Lung (tissue), 12 donors: ENCODE data around the gene TSPAN14. TPM values are rescaled to one million over a fixed set of nuclear protein-coding genes. Genes with fewer than 3 reads are reported as not detected.

Experiments
- ATAC-seq: fragments of 200-7000 bp; cut with Tn5 transposase; one replicate; pipeline ENCODE4 v1.9.1; 2020; ENCODE audit warnings: moderate number of reproducible peaks; ENCODE audit not compliant: insufficient read depth, low FRiP score
- DNase-seq, 3 donors: peaks; one replicate each; pipeline ENCODE4 v3.0.0-alpha.2; 2013 to 2017
- H3K27ac ChIP-seq, 2 donors: one replicate each; pipeline ENCODE4 v1.5.1; 2013; ENCODE audit warnings: mild to moderate bottlenecking in 2 of 2, moderate library complexity in 2 of 2, control low read depth in 1 of 2, inconsistent platforms in 1 of 2, low read depth in 1 of 2, low read length in 1 of 2
- H3K27me3 ChIP-seq, 3 donors: one replicate each; pipeline ENCODE4 v1.5.1; 2013; ENCODE audit warnings: low read length in 2 of 3; ENCODE audit not compliant: control insufficient read depth in 3 of 3, insufficient read depth in 3 of 3
- H3K36me3 ChIP-seq, 4 donors: one replicate each; pipeline ENCODE4 v1.5.1; 2013; ENCODE audit warnings: low read length in 4 of 4, mild to moderate bottlenecking in 1 of 4, moderate library complexity in 1 of 4; ENCODE audit not compliant: control insufficient read depth in 4 of 4, insufficient read depth in 4 of 4
- H3K4me1 ChIP-seq, 5 donors: one replicate each; pipeline ENCODE4 v1.5.1; 2013; ENCODE audit warnings: low read length in 5 of 5, mild to moderate bottlenecking in 2 of 5, moderate library complexity in 1 of 5; ENCODE audit not compliant: control insufficient read depth in 5 of 5, insufficient read depth in 5 of 5
- H3K4me3 ChIP-seq: one replicate; pipeline ENCODE4 v1.5.1; 2013; ENCODE audit warnings: mild to moderate bottlenecking, control low read depth, moderate library complexity
- H3K9ac ChIP-seq, 2 donors: one replicate each; pipeline ENCODE4 v1.5.1; 2013; ENCODE audit warnings: low read length in 2 of 2, control low read depth in 1 of 2; ENCODE audit not compliant: insufficient read depth in 1 of 2
- H3K9me3 ChIP-seq, 4 donors: one replicate each; pipeline ENCODE4 v1.5.1; 2013; ENCODE audit warnings: low read length in 3 of 4, mild to moderate bottlenecking in 1 of 4, moderate library complexity in 1 of 4; ENCODE audit not compliant: control insufficient read depth in 4 of 4, insufficient read depth in 3 of 4
- WGBS, 2 donors: extraction: QIAGEN DNeasy Blood & Tissue Kit; methylation state at CpG; one replicate each; pipeline ENCODE4 v1.1.7; 2013; 5-methylcytosine and 5-hydroxymethylcytosine counted together
- polyA plus RNA-seq, 2 donors: library from polyadenylated mRNA; stranded (reverse); fragments of 200-250 nt; gene quantifications; one replicate each; pipeline ENCODE4 v1.2.1, GENCODE V29; 2013
- total RNA-seq, 2 donors: library from RNA; depleted of rRNA in 1 of 2; stranded (reverse); fragments of >200 nt in 1 of 2; gene quantifications; one replicate each; pipeline ENCODE4 v1.2.1, GENCODE V29; 2014 to 2021
- TF ChIP-seq, protein P1 (sequence below): IDR thresholded peaks from 2 replicates; pipeline ENCODE4 v1.5.1; 2012; ENCODE audit warnings: mild to moderate bottlenecking; ENCODE audit errors: control extremely low read depth, extremely low read depth
- donor health status: control.
- donor health status: control.
- donor health status: Bipolar disorder and iron deficiency.
- donor health status: healthy.
- donor health status: DM: yes; HTN: yes; CAD: no.

TSPAN14 gene
- total and polyA plus RNA-seq, 4 donors, result 40.9 to 187 (median 116) TPM

DNA sequence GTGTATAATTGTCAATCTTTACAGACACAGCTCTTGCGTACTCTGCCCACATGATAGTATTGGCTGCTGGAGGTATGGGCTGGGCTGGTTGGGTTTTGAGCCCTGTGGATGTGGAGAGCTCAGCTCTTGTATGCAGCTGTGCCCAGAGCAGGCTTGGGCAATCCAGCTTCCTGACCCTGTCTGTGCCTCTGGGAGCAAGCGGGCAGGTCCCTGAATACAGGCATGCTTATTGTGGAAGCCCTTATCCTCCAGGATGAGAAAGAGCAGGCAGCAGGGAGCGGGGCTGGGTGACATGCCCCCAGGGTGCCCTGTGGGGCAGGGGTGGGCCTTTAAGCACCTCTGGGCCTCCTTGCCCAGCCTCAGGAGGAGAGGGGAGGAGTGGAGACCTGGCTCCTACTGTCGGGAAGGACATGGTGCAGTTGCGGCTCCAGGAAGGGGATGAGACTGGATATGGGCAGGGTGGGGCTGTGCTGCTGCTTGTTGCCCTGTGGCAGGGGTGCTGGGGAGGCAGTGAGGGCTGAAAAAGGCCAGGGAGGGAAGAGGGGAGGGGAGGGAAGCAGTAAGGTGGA is 50.9 kb downstream of the TSPAN14 start:
- 66 to 72% methylated on average over 5 of the region's 5 CpGs for WGBS, 2 donors
- H3K9ac ChIP-seq, result no peak overlapping the region
- H3K4me1 ChIP-seq, result peaks cover 4 to 60% (median 14%) of the 10 kb centered on the region in 5 donors
- peaks cover 0 to 27% (median 7%) of the 10 kb centered on the region in 4 donors for H3K36me3 ChIP-seq
- DNase-seq (no peak), ATAC-seq (no peak)
- TF ChIP-seq, protein P1, sequence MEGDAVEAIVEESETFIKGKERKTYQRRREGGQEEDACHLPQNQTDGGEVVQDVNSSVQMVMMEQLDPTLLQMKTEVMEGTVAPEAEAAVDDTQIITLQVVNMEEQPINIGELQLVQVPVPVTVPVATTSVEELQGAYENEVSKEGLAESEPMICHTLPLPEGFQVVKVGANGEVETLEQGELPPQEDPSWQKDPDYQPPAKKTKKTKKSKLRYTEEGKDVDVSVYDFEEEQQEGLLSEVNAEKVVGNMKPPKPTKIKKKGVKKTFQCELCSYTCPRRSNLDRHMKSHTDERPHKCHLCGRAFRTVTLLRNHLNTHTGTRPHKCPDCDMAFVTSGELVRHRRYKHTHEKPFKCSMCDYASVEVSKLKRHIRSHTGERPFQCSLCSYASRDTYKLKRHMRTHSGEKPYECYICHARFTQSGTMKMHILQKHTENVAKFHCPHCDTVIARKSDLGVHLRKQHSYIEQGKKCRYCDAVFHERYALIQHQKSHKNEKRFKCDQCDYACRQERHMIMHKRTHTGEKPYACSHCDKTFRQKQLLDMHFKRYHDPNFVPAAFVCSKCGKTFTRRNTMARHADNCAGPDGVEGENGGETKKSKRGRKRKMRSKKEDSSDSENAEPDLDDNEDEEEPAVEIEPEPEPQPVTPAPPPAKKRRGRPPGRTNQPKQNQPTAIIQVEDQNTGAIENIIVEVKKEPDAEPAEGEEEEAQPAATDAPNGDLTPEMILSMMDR, result no peak
- H3K27ac ChIP-seq, result peak overlapping the region; percentile 40 to 86
- H3K9me3 ChIP-seq, result no peaks in the 10 kb centered on the region
- no peak overlapping the region for H3K4me3 ChIP-seq
- no peaks in the 10 kb centered on the region for H3K27me3 ChIP-seq

DNA sequence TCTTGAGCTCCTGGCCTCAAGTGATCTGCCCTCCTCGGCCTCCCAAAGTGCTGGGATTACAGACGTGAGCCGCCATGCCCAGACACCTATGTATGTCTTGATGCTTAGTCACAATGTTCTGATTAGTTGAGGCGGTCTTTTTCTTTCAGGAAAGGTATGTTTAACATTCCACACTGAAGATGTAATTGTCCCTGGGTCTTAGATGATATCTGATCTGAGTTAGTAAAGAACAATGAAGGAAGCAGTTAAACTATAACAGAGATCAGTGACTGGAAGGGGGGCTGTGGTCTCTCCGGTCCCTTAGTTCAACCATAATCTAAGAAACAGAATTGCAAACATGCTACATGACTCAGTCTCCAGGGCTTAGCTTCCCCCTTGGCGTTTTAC is 52.1 kb downstream of the TSPAN14 start:
- Histone ChIP-seq H3K36me3 (peaks cover 0 to 29% (median 9%) of the 10 kb centered on the region in 4 donors), H3K4me1 (peaks cover 0 to 55% (median 14%) of the 10 kb centered on the region in 5 donors), H3K27me3 (no peaks in the 10 kb centered on the region), H3K9ac (no peak overlapping the region), H3K27ac (peak overlapping the region; percentile 24 to 86), H3K4me3 (no peak overlapping the region), H3K9me3 (no peaks in the 10 kb centered on the region)
- ATAC-seq, result no peak
- TF ChIP-seq, protein P1, result no peak
- 60 to 76% methylated on average over 6 of the region's 6 CpGs for WGBS, 2 donors
- DNase-seq, result no peak

DNA sequence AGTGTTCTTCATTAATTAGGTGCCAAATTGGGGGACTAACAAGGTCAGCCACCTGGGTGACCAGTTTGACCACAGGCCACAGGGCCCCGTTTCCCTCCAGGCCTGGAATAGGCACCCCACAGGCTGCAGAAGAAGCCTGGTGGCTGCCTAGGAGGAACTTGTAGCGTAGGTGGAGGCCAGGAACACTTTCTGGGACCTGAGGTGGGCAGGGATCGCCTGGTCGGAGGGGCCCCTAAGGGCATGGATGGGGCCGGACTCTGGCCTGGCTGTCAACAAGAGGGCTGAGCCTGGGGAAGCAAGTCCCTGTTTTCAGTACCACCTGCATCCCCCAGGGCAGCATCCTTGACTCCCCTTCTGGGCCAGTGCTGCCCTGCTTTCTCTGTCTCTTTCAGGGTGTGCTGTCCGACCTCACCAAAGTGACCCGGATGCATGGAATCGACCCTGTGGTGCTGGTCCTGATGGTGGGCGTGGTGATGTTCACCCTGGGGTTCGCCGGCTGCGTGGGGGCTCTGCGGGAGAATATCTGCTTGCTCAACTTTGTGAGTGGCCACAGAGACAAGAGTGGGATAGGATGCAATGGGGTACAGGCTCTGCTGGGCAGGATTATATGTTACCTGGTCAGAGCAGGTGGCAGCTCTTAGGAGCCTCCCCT is 52.9 kb downstream of the TSPAN14 start:
- Histone ChIP-seq H3K4me1 (peaks cover 0 to 49% (median 9%) of the 10 kb centered on the region in 5 donors), H3K4me3 (no peak overlapping the region), H3K9ac (no peak overlapping the region), H3K9me3 (no peaks in the 10 kb centered on the region), H3K36me3 (peaks cover 2 to 35% (median 9%) of the 10 kb centered on the region in 4 donors), H3K27ac (peak overlapping the region; percentile 11 to 71), H3K27me3 (no peaks in the 10 kb centered on the region)
- TF ChIP-seq, protein P1, result no peak
- 86 to 88% methylated on average over 13 of the region's 13 CpGs for WGBS, 2 donors
- ATAC-seq, result no peak
- no peak for DNase-seq

DNA sequence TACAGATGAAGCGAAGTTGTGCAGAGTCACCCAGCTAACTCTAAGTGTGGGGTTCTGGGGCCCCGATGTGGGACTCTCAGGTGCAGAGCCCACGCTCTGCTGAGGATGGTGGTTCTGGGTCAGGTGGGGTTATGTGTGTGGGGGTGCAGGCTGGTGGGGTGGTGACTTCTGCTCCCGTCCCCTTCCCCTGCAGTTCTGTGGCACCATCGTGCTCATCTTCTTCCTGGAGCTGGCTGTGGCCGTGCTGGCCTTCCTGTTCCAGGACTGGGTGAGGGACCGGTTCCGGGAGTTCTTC is 54.9 kb downstream of the TSPAN14 start:
- no peak overlapping the region for H3K9ac ChIP-seq
- no peaks in the 10 kb centered on the region for H3K27me3 ChIP-seq
- H3K36me3 ChIP-seq, result peaks cover 12 to 51% (median 22%) of the 10 kb centered on the region in 4 donors
- H3K27ac ChIP-seq, result peak overlapping the region; percentile 14 to 86
- no peak overlapping the region for H3K4me3 ChIP-seq
- TF ChIP-seq, protein P1, result no peak
- no peak for ATAC-seq
- H3K4me1 ChIP-seq, result peaks cover 0 to 31% (median 9%) of the 10 kb centered on the region in 5 donors
- no peaks in the 10 kb centered on the region for H3K9me3 ChIP-seq
- no peak for DNase-seq
- 78 to 89% methylated on average over 8 of the region's 8 CpGs for WGBS, 2 donors
